Endothelial cell of umbilical vein (primary cell): ENCODE data around the gene KCNMB2. TPM values are rescaled to one million over a fixed set of nuclear protein-coding genes. Genes with fewer than 3 reads are reported as not detected.

Source experiments
- BruUV-seq: library from RNA; stranded (reverse); fragments of 400-500 nt; replicated peaks from 2 replicates; lab custom pipeline; 2021; lab: Mats Ljungman, UMichigan
- CTCF ChIA-PET: fragments of 300-600, 350-600 bp; sonication (Branson Sonifier 250); formaldehyde crosslinking; loops from one replicate; lab custom pipeline; 2021; ENCODE audit warnings: antibody characterized with exemption, inconsistent platforms; lab: Charles Lee
- POLR2A ChIA-PET: fragments of 300-600, 350-600 bp; sonication (Branson Sonifier 250); formaldehyde crosslinking; loops from one replicate; lab custom pipeline; 2021; ENCODE audit warnings: antibody characterized with exemption, inconsistent platforms; lab: Charles Lee
- DNase-seq: peaks from one replicate; pipeline ENCODE4 v3.0.0-alpha.2; 2011; ENCODE audit warnings: low read depth, low spot score
- FAIRE-seq: peaks from 2 replicates; lab custom pipeline; 2011; peaks lifted over from hg19 to GRCh38; lab: Jason Lieb, UNC
- H2AFZ ChIP-seq: 2 replicates; pipeline ENCODE4 v1.6.0; 2012; ENCODE audit warnings: low read depth, low read length, control low read depth, inconsistent platforms
- H3K27ac ChIP-seq: 2 replicates; pipeline ENCODE4 v1.5.1; 2011; ENCODE audit warnings: low read depth, mild to moderate bottlenecking, control low read depth, low read length, moderate library complexity; ENCODE audit not compliant: insufficient read depth
- H3K27me3 ChIP-seq, 2 experiments: 2 replicates each; pipeline versions ENCODE4 v1.6.0 to v1.6.1; 2011; ENCODE audit warnings: low read length in 2 of 2, mixed read lengths in 1 of 2; ENCODE audit not compliant: control insufficient read depth in 2 of 2, insufficient read depth in 2 of 2
- H3K36me3 ChIP-seq, 2 experiments: 2 replicates in 1 of 2; 3 replicates in 1 of 2; pipeline ENCODE4 v1.5.1; 2011; ENCODE audit warnings: low read length in 2 of 2, mild to moderate bottlenecking in 1 of 2, moderate library complexity in 1 of 2; ENCODE audit not compliant: control insufficient read depth in 2 of 2, insufficient read depth in 2 of 2; ENCODE audit errors: extremely low read depth in 1 of 2
- H3K4me1 ChIP-seq: 3 replicates; pipeline ENCODE4 v1.5.1; 2011; ENCODE audit warnings: mild to moderate bottlenecking, low read length; ENCODE audit not compliant: control insufficient read depth, insufficient read depth; ENCODE audit errors: extremely low read depth
- H3K4me2 ChIP-seq: 2 replicates; pipeline ENCODE4 v1.6.1; 2011; ENCODE audit warnings: low read length, control low read depth, mixed read lengths; ENCODE audit not compliant: insufficient read depth
- H3K4me3 ChIP-seq, 3 experiments: fragments of 200-600 bp in 1 of 3; sonication (generic), shearing (Covaris generic) in 1 of 3; replicated peaks in 1 of 3; 2 replicates each; pipeline ENCODE4 v1.5.1; 2011 to 2016; ENCODE audit warnings: control low read depth in 3 of 3, low read length in 3 of 3, mild to moderate bottlenecking in 2 of 3, inconsistent platforms in 1 of 3, low read depth in 1 of 3, moderate library complexity in 1 of 3; ENCODE audit not compliant: insufficient read depth in 1 of 3
- H3K79me2 ChIP-seq: 2 replicates; pipeline ENCODE4 v1.6.0; 2012; ENCODE audit warnings: low read length, inconsistent platforms; ENCODE audit not compliant: control insufficient read depth, insufficient read depth
- H3K9ac ChIP-seq: replicated peaks from 2 replicates; pipeline ENCODE3; 2011; ENCODE audit warnings: low read length, control low read depth; ENCODE audit not compliant: insufficient read depth; ENCODE audit errors: extremely low read depth
- H3K9me1 ChIP-seq: replicated peaks from 3 replicates; pipeline ENCODE4 v1.6.0; 2011; ENCODE audit warnings: mild to moderate bottlenecking, low read length; ENCODE audit not compliant: control insufficient read depth, insufficient read depth; ENCODE audit errors: extremely low read depth
- H3K9me3 ChIP-seq: replicated peaks from 2 replicates; pipeline ENCODE4 v1.5.1; 2012; ENCODE audit warnings: low read length, inconsistent platforms; ENCODE audit not compliant: control insufficient read depth, insufficient read depth
- H4K20me1 ChIP-seq: replicated peaks from 2 replicates; pipeline ENCODE3; 2011; ENCODE audit warnings: mild to moderate bottlenecking, low read length; ENCODE audit not compliant: control insufficient read depth, insufficient read depth; ENCODE audit errors: extremely low read depth
- EZH2 ChIP-seq: IDR thresholded peaks from 2 replicates; pipeline ENCODE4 v1.6.1; 2012; ENCODE audit warnings: borderline replicate concordance, low read depth, mild to moderate bottlenecking, moderate library complexity, low read length, inconsistent platforms; ENCODE audit not compliant: severe bottlenecking
- FOS ChIP-seq: IDR thresholded peaks from 2 replicates; pipeline ENCODE4 v1.6.1; 2011; ENCODE audit warnings: mild to moderate bottlenecking, low read length, moderate library complexity, borderline replicate concordance; ENCODE audit not compliant: insufficient read depth
- GATA2 ChIP-seq: IDR thresholded peaks from 2 replicates; pipeline ENCODE4 v1.7.0; 2011; ENCODE audit warnings: low read depth, mild to moderate bottlenecking, moderate library complexity, mixed read lengths, low read length; ENCODE audit not compliant: insufficient read length, insufficient read depth
- JUN ChIP-seq: IDR thresholded peaks from 2 replicates; pipeline ENCODE4 v1.6.1; 2011; ENCODE audit warnings: borderline replicate concordance, low read depth; ENCODE audit not compliant: insufficient read length, insufficient read depth
- MYC ChIP-seq: IDR thresholded peaks from one replicate; pipeline ENCODE4 v1.6.1; 2011; ENCODE audit warnings: mild to moderate bottlenecking, low read depth, low read length
- POLR2AphosphoS5 ChIP-seq: IDR thresholded peaks from 2 replicates; pipeline ENCODE4 v1.6.1; 2012; ENCODE audit warnings: low read depth, mild to moderate bottlenecking, control low read depth, low read length, moderate library complexity; ENCODE audit not compliant: insufficient read depth
- dilution Hi-C: fragments of 300-500 bp; cut with MboI; formaldehyde crosslinking; loops from one replicate; pipeline ENCODE4 v1.15.0; 2019; ENCODE audit warnings: low sequenced_read_pairs; ENCODE audit not compliant: extremely low pct_ligation_motif_present
- intact Hi-C: fragments of 100-400 bp; cut with micrococcal nuclease; formaldehyde crosslinking; loops from one replicate; pipeline ENCODE4 v1.10.0; 2022
- polyA plus RNA-seq, 4 experiments: library from polyadenylated mRNA; depleted of rRNA in 3 of 4; stranded (reverse) in 3 of 4; unstranded in 1 of 4; fragments of >200 nt; gene quantifications; 2 replicates each; pipeline versions ENCODE4 v1.2.1 to v1.2.3, GENCODE V29; 2011 to 2012; ENCODE audit warnings: missing spikeins in 1 of 4
- total RNA-seq: library from RNA; stranded (reverse); gene quantifications from 2 replicates; pipeline ENCODE4 v1.2.3, GENCODE V29; 2021
- TF ChIP-seq, protein P1 (sequence below), 2 donors: IDR thresholded peaks; 1 replicate in 1 of 2; 2 replicates in 1 of 2; pipeline ENCODE4 v1.5.1; 2011; ENCODE audit warnings: low read length in 2 of 2, mild to moderate bottlenecking in 2 of 2, moderate library complexity in 2 of 2, control low read depth in 1 of 2, inconsistent platforms in 1 of 2, low read depth in 1 of 2; ENCODE audit not compliant: insufficient read depth in 1 of 2; ENCODE audit errors: extremely low read depth in 1 of 2

Gene KCNMB2
- total and polyA plus RNA-seq, 2 donors (not counting 3 experiments of a cell fraction or from before 2014, with no cell fraction given) = not detected

DNA sequence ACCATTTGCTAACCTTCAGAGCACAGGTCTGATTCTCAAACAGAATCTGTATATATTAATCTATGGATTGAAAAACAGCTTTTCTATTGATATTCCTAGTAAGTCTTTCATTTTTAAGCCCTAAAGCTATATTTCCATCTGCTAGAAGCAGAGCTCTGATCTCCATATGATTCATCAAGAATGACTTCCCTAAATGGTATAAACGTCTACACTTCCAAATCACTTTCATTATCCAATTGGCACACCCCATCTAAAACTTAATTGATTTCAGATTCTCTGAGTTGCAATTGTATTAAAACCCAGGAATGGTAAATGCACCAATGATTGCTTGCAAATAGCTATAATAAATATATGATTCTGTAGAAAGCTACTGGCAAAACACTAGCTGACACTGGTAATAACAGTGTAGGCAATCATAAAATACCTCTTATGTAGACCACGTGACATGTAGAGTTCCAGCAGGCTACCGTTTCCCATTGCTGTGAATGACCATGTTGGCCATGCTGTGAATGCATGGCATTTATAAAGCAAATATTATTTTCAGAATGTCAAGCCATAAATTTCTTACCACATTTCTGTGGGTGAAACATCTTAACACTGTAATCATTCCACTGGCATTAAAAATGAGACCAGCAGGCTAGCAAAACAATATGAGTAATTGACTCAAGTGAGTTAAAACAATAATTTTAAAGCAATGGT lies 309.3 kb downstream of the KCNMB2 start:
- H3K27ac ChIP-seq = no peak overlapping the region
- no peak overlapping the region for H2AFZ ChIP-seq

More for the DNA sequence above, 309.3 kb downstream of the KCNMB2 start:
- Histone ChIP-seq H3K36me3 (no peaks in the 10 kb centered on the region), H3K9me1 (no peaks in the 10 kb centered on the region), H3K4me3 (no peak overlapping the region), H3K79me2 (no peaks in the 10 kb centered on the region), H3K4me1 (no peaks in the 10 kb centered on the region), H3K27me3 (no peaks in the 10 kb centered on the region), H4K20me1 (no peaks in the 10 kb centered on the region), H3K4me2 (no peak overlapping the region), H3K9me3 (no peaks in the 10 kb centered on the region), H3K9ac (no peak overlapping the region)
- FAIRE-seq (no peak), DNase-seq (no peak)
- dilution Hi-C loops = no loop called here
- ChIA-PET CTCF (no interaction called here), POLR2A (no interaction called here)
- intact Hi-C loops = no loop called here
- no TSS peak for BruUV-seq
- TF ChIP-seq POLR2AphosphoS5 = no peak
- TF ChIP-seq EZH2 = no peak
- no peak for TF ChIP-seq FOS
- TF ChIP-seq, protein P1, sequence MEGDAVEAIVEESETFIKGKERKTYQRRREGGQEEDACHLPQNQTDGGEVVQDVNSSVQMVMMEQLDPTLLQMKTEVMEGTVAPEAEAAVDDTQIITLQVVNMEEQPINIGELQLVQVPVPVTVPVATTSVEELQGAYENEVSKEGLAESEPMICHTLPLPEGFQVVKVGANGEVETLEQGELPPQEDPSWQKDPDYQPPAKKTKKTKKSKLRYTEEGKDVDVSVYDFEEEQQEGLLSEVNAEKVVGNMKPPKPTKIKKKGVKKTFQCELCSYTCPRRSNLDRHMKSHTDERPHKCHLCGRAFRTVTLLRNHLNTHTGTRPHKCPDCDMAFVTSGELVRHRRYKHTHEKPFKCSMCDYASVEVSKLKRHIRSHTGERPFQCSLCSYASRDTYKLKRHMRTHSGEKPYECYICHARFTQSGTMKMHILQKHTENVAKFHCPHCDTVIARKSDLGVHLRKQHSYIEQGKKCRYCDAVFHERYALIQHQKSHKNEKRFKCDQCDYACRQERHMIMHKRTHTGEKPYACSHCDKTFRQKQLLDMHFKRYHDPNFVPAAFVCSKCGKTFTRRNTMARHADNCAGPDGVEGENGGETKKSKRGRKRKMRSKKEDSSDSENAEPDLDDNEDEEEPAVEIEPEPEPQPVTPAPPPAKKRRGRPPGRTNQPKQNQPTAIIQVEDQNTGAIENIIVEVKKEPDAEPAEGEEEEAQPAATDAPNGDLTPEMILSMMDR (IDR thresholded peaks at IDR 0.05; ENCODE audit: extremely low read depth in 1 of 2, insufficient read depth in 1 of 2, low read depth in 1 of 2, low read length in 2 of 2) = no peak
- TF ChIP-seq MYC = no peak
- no peak for TF ChIP-seq GATA2
- TF ChIP-seq JUN = no peak
